H9 (cell line): ENCODE results near the gene NSUN7. TPM values are rescaled to one million over a fixed set of nuclear protein-coding genes. Genes with fewer than 3 reads are reported as not detected.
A peak's percentile ranks its signal among the peaks of the same experiment; 100 is the strongest.

ENCODE experiments used
- DNase-seq: peaks from one replicate; pipeline ENCODE4 v3.0.0-alpha.2; 2017
- H2AFZ ChIP-seq: one replicate; pipeline ENCODE4 v1.6.1; 2013; ENCODE audit warnings: mild to moderate bottlenecking, low read length, control low read depth, moderate library complexity
- H2AK5ac ChIP-seq: 2 replicates; pipeline ENCODE4 v1.6.1; 2013; ENCODE audit warnings: low read length, control low read depth, mixed read lengths; ENCODE audit not compliant: insufficient read length
- H2BK120ac ChIP-seq: one replicate; pipeline ENCODE4 v1.6.1; 2013; ENCODE audit warnings: low read depth, mild to moderate bottlenecking, low read length, control low read depth, inconsistent platforms; ENCODE audit not compliant: poor library complexity, severe bottlenecking
- H2BK12ac ChIP-seq: 2 replicates; pipeline ENCODE4 v1.6.1; 2013; ENCODE audit warnings: low read length, control low read depth, mixed read lengths, low read depth; ENCODE audit not compliant: insufficient read length
- H2BK15ac ChIP-seq: 2 replicates; pipeline ENCODE4 v1.6.1; 2013; ENCODE audit warnings: low read depth, low read length, control low read depth
- H2BK20ac ChIP-seq: one replicate; pipeline ENCODE4 v1.6.1; 2013; ENCODE audit warnings: low read depth, mild to moderate bottlenecking, low read length, control low read depth, inconsistent platforms; ENCODE audit not compliant: poor library complexity, severe bottlenecking
- H2BK5ac ChIP-seq: 2 replicates; pipeline ENCODE4 v1.6.1; 2013; ENCODE audit warnings: low read length, control low read depth, mixed read lengths; ENCODE audit not compliant: insufficient read length
- H3K14ac ChIP-seq: 2 replicates; pipeline ENCODE4 v1.6.1; 2013; ENCODE audit warnings: low read length, control low read depth; ENCODE audit not compliant: insufficient read depth
- H3K18ac ChIP-seq: 2 replicates; pipeline ENCODE4 v1.6.1; 2013; ENCODE audit warnings: low read depth, mild to moderate bottlenecking, mixed read lengths, low read length, control low read depth; ENCODE audit not compliant: insufficient read length
- H3K23ac ChIP-seq: 2 replicates; pipeline ENCODE4 v1.6.1; 2013; ENCODE audit warnings: low read length, control low read depth, mixed read lengths, low read depth; ENCODE audit not compliant: insufficient read length
- H3K23me2 ChIP-seq: 2 replicates; pipeline ENCODE4 v1.6.1; 2013; ENCODE audit warnings: low read depth, mild to moderate bottlenecking, mixed read lengths, low read length, control low read depth; ENCODE audit not compliant: insufficient read length, poor library complexity, severe bottlenecking
- H3K27ac ChIP-seq: 2 replicates; pipeline ENCODE4 v1.5.1; 2013; ENCODE audit warnings: low read length, control low read depth, mixed read lengths, low read depth; ENCODE audit not compliant: insufficient read length
- H3K27me3 ChIP-seq: 2 replicates; pipeline ENCODE4 v1.6.1; 2013; ENCODE audit warnings: low read length, control low read depth, inconsistent platforms; ENCODE audit not compliant: insufficient read depth
- H3K4ac ChIP-seq: 2 replicates; pipeline ENCODE4 v1.6.1; 2013; ENCODE audit warnings: low read depth, mild to moderate bottlenecking, control low read depth, inconsistent platforms, low read length, moderate library complexity
- H3K4me1 ChIP-seq: 2 replicates; pipeline ENCODE4 v1.6.1; 2013; ENCODE audit warnings: low read length, control low read depth, inconsistent platforms; ENCODE audit not compliant: insufficient read depth
- H3K4me2 ChIP-seq: 2 replicates; pipeline ENCODE4 v1.6.1; 2013; ENCODE audit warnings: low read length, control low read depth, mixed read lengths; ENCODE audit not compliant: insufficient read length, insufficient read depth
- H3K56ac ChIP-seq: 2 replicates; pipeline ENCODE4 v1.6.1; 2013; ENCODE audit warnings: low read depth, mild to moderate bottlenecking, mixed read lengths, low read length, control low read depth; ENCODE audit not compliant: insufficient read length
- H3K79me1 ChIP-seq: 2 replicates; pipeline ENCODE4 v1.6.1; 2013; ENCODE audit warnings: low read depth, mild to moderate bottlenecking, moderate library complexity, low read length, control low read depth, inconsistent platforms; ENCODE audit not compliant: insufficient read depth, poor library complexity, severe bottlenecking
- H3K79me2 ChIP-seq: 2 replicates; pipeline ENCODE4 v1.6.1; 2013; ENCODE audit warnings: low read length, control low read depth, inconsistent platforms; ENCODE audit not compliant: insufficient read depth
- H3K9ac ChIP-seq: 2 replicates; pipeline ENCODE4 v1.6.1; 2013; ENCODE audit warnings: low read length, control low read depth, mixed read lengths; ENCODE audit not compliant: insufficient read length; ENCODE audit errors: extremely low read depth
- H3K9me3 ChIP-seq: one replicate; pipeline ENCODE4 v1.6.1; 2013; ENCODE audit warnings: low read depth, low read length, inconsistent platforms; ENCODE audit not compliant: control insufficient read depth
- H3T11ph ChIP-seq: one replicate; pipeline ENCODE4 v1.6.1; 2013; ENCODE audit warnings: mild to moderate bottlenecking, low read length, control low read depth, inconsistent platforms
- H4K20me1 ChIP-seq: one replicate; pipeline ENCODE4 v1.6.1; 2013; ENCODE audit not compliant: control insufficient read depth, insufficient read length, insufficient read depth
- H4K5ac ChIP-seq: 2 replicates; pipeline ENCODE4 v1.6.1; 2013; ENCODE audit warnings: low read depth, mild to moderate bottlenecking, mixed read lengths, low read length, control low read depth; ENCODE audit not compliant: insufficient read length
- H4K8ac ChIP-seq: replicated peaks from 2 replicates; pipeline ENCODE4 v1.6.1; 2013; ENCODE audit warnings: low read length, control low read depth, mixed read lengths, low read depth; ENCODE audit not compliant: insufficient read length
- H4K91ac ChIP-seq: 2 replicates; pipeline ENCODE4 v1.6.1; 2013; ENCODE audit warnings: low read depth, mild to moderate bottlenecking, moderate library complexity, mixed read lengths, low read length, control low read depth; ENCODE audit not compliant: insufficient read length
- H3K27ac Mint-ChIP-seq, 3 experiments: 2 replicates in 2 of 3; 3 replicates in 1 of 3; pipeline ENCODE4 v1.8.0; 2020 to 2021; ENCODE audit warnings: mixed read lengths in 3 of 3, mild to moderate bottlenecking in 1 of 3, moderate library complexity in 1 of 3
- H3K27me3 Mint-ChIP-seq: 2 replicates; pipeline ENCODE4 v1.8.0; 2021; ENCODE audit warnings: low read depth, mild to moderate bottlenecking, moderate library complexity, mixed read lengths
- H3K36me3 Mint-ChIP-seq, 3 experiments: 2 replicates in 2 of 3; 3 replicates in 1 of 3; pipeline ENCODE4 v1.8.0; 2020 to 2021; ENCODE audit warnings: low read depth in 3 of 3, mixed read lengths in 3 of 3; ENCODE audit not compliant: insufficient read depth in 1 of 3
- H3K4me1 Mint-ChIP-seq, 2 experiments: 2 replicates each; pipeline ENCODE4 v1.8.0; 2020; ENCODE audit warnings: mixed read lengths in 2 of 2
- H3K4me3 Mint-ChIP-seq, 2 experiments: 2 replicates in 1 of 2; 3 replicates in 1 of 2; pipeline ENCODE4 v1.8.0; 2020 to 2021; ENCODE audit warnings: mild to moderate bottlenecking in 2 of 2, mixed read lengths in 2 of 2, moderate library complexity in 1 of 2
- H3K9me3 Mint-ChIP-seq, 2 experiments: 2 replicates in 1 of 2; 3 replicates in 1 of 2; pipeline ENCODE4 v1.8.0; 2020; ENCODE audit warnings: mild to moderate bottlenecking in 2 of 2, mixed read lengths in 2 of 2, moderate library complexity in 1 of 2
- CTCF ChIP-seq: fragments of 200-600 bp; sonication (generic); conservative IDR thresholded peaks from 3 replicates; pipeline ENCODE4 v1.8.0; 2021; ENCODE audit warnings: antibody characterized with exemption, mild to moderate bottlenecking
- WGBS: extraction: QIAGEN DNeasy Blood & Tissue Kit; methylation state at CpG from one replicate; pipeline ENCODE4 v1.1.7; 2013; ENCODE audit warnings: missing lambda C conversion rate, low lambda C conversion rate, mixed read lengths; ENCODE audit not compliant: insufficient read length; ENCODE audit errors: extremely low coverage; 5-methylcytosine and 5-hydroxymethylcytosine counted together
- total RNA-seq: library from RNA; stranded (reverse); gene quantifications from 2 replicates; pipeline ENCODE4 v1.2.1, GENCODE V29; 2021

The NSUN7 gene
- total RNA-seq, 1 experiment from 2014 or later = 15.9 TPM

GRCh38 chr4:40811956-40812355 lies 62.2 kb downstream of the NSUN7 start:
- no peak for DNase-seq

More at GRCh38 chr4:40811956-40812355, 62.2 kb downstream of the NSUN7 start:
- Histone ChIP-seq H3K9me3 (no peaks in the 10 kb centered on the region), H2AFZ (no peak overlapping the region), H4K5ac (no peak overlapping the region), H3K27me3 (no peaks in the 10 kb centered on the region), H2BK5ac (no peak overlapping the region), H3K4me1 (peaks cover 2% of the 10 kb centered on the region; the same call in 1 of the 2 replicates), H3K9ac (no peak overlapping the region), H3K23me2 (no peaks in the 10 kb centered on the region), H3K79me1 (no peaks in the 10 kb centered on the region), H4K91ac (no peak overlapping the region), H2AK5ac (no peak overlapping the region), H3K23ac (no peak overlapping the region), H3T11ph (no peak overlapping the region), H3K56ac (no peak overlapping the region), H4K8ac (no peak overlapping the region), H2BK120ac (no peak overlapping the region), H3K79me2 (no peaks in the 10 kb centered on the region), H3K18ac (no peak overlapping the region), H3K14ac (no peak overlapping the region), H2BK20ac (no peak overlapping the region), H2BK15ac (no peak overlapping the region), H4K20me1 (no peaks in the 10 kb centered on the region), H3K4ac (no peak overlapping the region), H2BK12ac (no peak overlapping the region), H3K4me2 (no peak overlapping the region), H3K27ac (no peak overlapping the region)
- no CpG with 5 or more reads among the region's 7 CpGs for whole genome bisulfite sequencing
- no peaks in the 10 kb centered on the region for H3K27me3 Mint-ChIP-seq
- TF ChIP-seq CTCF = no peak
- no peak overlapping the region for H3K4me3 Mint-ChIP-seq
- peaks cover 4 to 9% of the 10 kb centered on the region in 2 experiments for H3K4me1 Mint-ChIP-seq
- no peaks in the 10 kb centered on the region for H3K9me3 Mint-ChIP-seq
- H3K27ac Mint-ChIP-seq = peak overlapping the region in 1 of 3 experiments; percentile 77; a peak in 1 of 7 replicates
- H3K36me3 Mint-ChIP-seq = peaks cover 3 to 23% (median 18%) of the 10 kb centered on the region in 3 experiments; a peak in 5 of 7 replicates
